HEK293 (cell line): ENCODE measurements around the gene PPP1R18.

Source experiments
- GLIS1 ChIP-seq: fragments of 450-650 bp; formaldehyde crosslinking; IDR thresholded peaks from 2 replicates; pipeline ENCODE4 v1.5.1; 2016; ENCODE audit warnings: missing biosample characterization, missing genetic modification characterization
- GLIS2 ChIP-seq: fragments of 450-650 bp; formaldehyde crosslinking; IDR thresholded peaks from 2 replicates; pipeline ENCODE4 v1.5.1; 2016; ENCODE audit warnings: missing biosample characterization, missing genetic modification characterization
- RBAK ChIP-seq: fragments of 450-650 bp; formaldehyde crosslinking; IDR thresholded peaks from 2 replicates; pipeline ENCODE4 v1.5.1; 2016; ENCODE audit warnings: missing biosample characterization, missing genetic modification characterization
- REPIN1 ChIP-seq: fragments of 450-650 bp; formaldehyde crosslinking; IDR thresholded peaks from 2 replicates; pipeline ENCODE4 v1.5.1; 2017; ENCODE audit warnings: missing biosample characterization, missing genetic modification characterization, low read depth
- SP2 ChIP-seq: fragments of 450-650 bp; formaldehyde crosslinking; IDR thresholded peaks from 2 replicates; pipeline ENCODE4 v1.5.1; 2016; ENCODE audit warnings: missing biosample characterization, missing genetic modification characterization
- WT1 ChIP-seq: fragments of 450-650 bp; formaldehyde crosslinking; IDR thresholded peaks from 2 replicates; pipeline ENCODE4 v1.5.1; 2016; ENCODE audit warnings: missing biosample characterization, missing genetic modification characterization
- ZBTB26 ChIP-seq: fragments of 450-650 bp; formaldehyde crosslinking; optimal IDR thresholded peaks from 2 replicates; pipeline ENCODE3; 2016; ENCODE audit warnings: missing biosample characterization, mild to moderate bottlenecking, missing genetic modification characterization
- ZBTB6 ChIP-seq: fragments of 450-650 bp; formaldehyde crosslinking; IDR thresholded peaks from 2 replicates; pipeline ENCODE4 v1.5.1; 2017; ENCODE audit warnings: missing biosample characterization, missing genetic modification characterization
- ZBTB7A ChIP-seq: fragments of 450-650 bp; formaldehyde crosslinking; IDR thresholded peaks from 2 replicates; pipeline ENCODE4 v1.5.1; 2016; ENCODE audit warnings: low read depth, missing biosample characterization, missing genetic modification characterization
- ZNF114 ChIP-seq: fragments of 450-650 bp; formaldehyde crosslinking; IDR thresholded peaks from 2 replicates; pipeline ENCODE4 v1.5.0; 2017; ENCODE audit warnings: missing biosample characterization, missing genetic modification characterization
- ZNF174 ChIP-seq: fragments of 450-650 bp; formaldehyde crosslinking; IDR thresholded peaks from 2 replicates; pipeline ENCODE4 v1.5.0; 2017; ENCODE audit warnings: missing biosample characterization, mild to moderate bottlenecking, missing genetic modification characterization
- ZNF2 ChIP-seq: fragments of 450-650 bp; formaldehyde crosslinking; IDR thresholded peaks from 2 replicates; pipeline ENCODE4 v1.5.1; 2016; ENCODE audit warnings: missing biosample characterization, missing genetic modification characterization
- ZNF248 ChIP-seq: fragments of 450-650 bp; formaldehyde crosslinking; IDR thresholded peaks from 2 replicates; pipeline ENCODE4 v1.5.1; 2017; ENCODE audit warnings: missing biosample characterization, missing genetic modification characterization
- ZNF324 ChIP-seq: fragments of 450-650 bp; formaldehyde crosslinking; IDR thresholded peaks from 2 replicates; pipeline ENCODE4 v1.5.1; 2016; ENCODE audit warnings: missing biosample characterization, missing genetic modification characterization
- ZNF335 ChIP-seq: fragments of 450-650 bp; formaldehyde crosslinking; conservative IDR thresholded peaks from 2 replicates; pipeline ENCODE4 v1.5.1; 2016; ENCODE audit warnings: missing biosample characterization, missing genetic modification characterization
- ZNF366 ChIP-seq: fragments of 450-650 bp; formaldehyde crosslinking; conservative IDR thresholded peaks from 2 replicates; pipeline ENCODE4 v1.5.1; 2016; ENCODE audit warnings: missing biosample characterization, missing genetic modification characterization
- ZNF433 ChIP-seq: fragments of 450-650 bp; formaldehyde crosslinking; IDR thresholded peaks from 2 replicates; pipeline ENCODE4 v1.5.1; 2016; ENCODE audit warnings: missing biosample characterization, missing genetic modification characterization, low read depth
- ZNF501 ChIP-seq: fragments of 450-650 bp; formaldehyde crosslinking; IDR thresholded peaks from 2 replicates; pipeline ENCODE4 v1.5.1; 2016; ENCODE audit warnings: missing biosample characterization, missing genetic modification characterization
- ZNF645 ChIP-seq: fragments of 450-650 bp; formaldehyde crosslinking; IDR thresholded peaks from 2 replicates; pipeline ENCODE4; 2016; ENCODE audit warnings: missing biosample characterization, missing genetic modification characterization
- ZNF658 ChIP-seq: fragments of 450-650 bp; formaldehyde crosslinking; IDR thresholded peaks from 2 replicates; pipeline ENCODE4; 2016; ENCODE audit warnings: missing biosample characterization, missing genetic modification characterization
- ZNF670 ChIP-seq: fragments of 450-650 bp; formaldehyde crosslinking; IDR thresholded peaks from 2 replicates; pipeline ENCODE4 v1.5.1; 2016; ENCODE audit warnings: missing biosample characterization, missing genetic modification characterization, low read depth
- ZNF76 ChIP-seq: fragments of 450-650 bp; formaldehyde crosslinking; IDR thresholded peaks from 2 replicates; pipeline ENCODE4; 2016; ENCODE audit warnings: low read depth, missing biosample characterization, missing genetic modification characterization, borderline replicate concordance
- ZNF785 ChIP-seq: fragments of 450-650 bp; formaldehyde crosslinking; IDR thresholded peaks from 2 replicates; pipeline ENCODE4 v1.5.1; 2016; ENCODE audit warnings: missing biosample characterization, missing genetic modification characterization
- ZNF843 ChIP-seq: fragments of 450-650 bp; formaldehyde crosslinking; IDR thresholded peaks from 2 replicates; pipeline ENCODE4 v1.5.1; 2016; ENCODE audit warnings: missing biosample characterization, missing genetic modification characterization
- ZSCAN23 ChIP-seq: fragments of 450-650 bp; formaldehyde crosslinking; IDR thresholded peaks from 2 replicates; pipeline ENCODE4 v1.5.1; 2016; ENCODE audit warnings: missing biosample characterization, missing genetic modification characterization
- ZSCAN5A ChIP-seq: fragments of 450-650 bp; formaldehyde crosslinking; IDR thresholded peaks from 2 replicates; pipeline ENCODE4 v1.5.1; 2016; ENCODE audit warnings: missing biosample characterization, missing genetic modification characterization
- TF ChIP-seq, protein P1 (sequence below): fragments of 450-650 bp; formaldehyde crosslinking; IDR thresholded peaks from 2 replicates; pipeline ENCODE4 v1.5.1; 2016; ENCODE audit warnings: missing biosample characterization, missing genetic modification characterization
- TF ChIP-seq, protein P2 (sequence below): fragments of 450-650 bp; formaldehyde crosslinking; IDR thresholded peaks from 2 replicates; pipeline ENCODE4 v1.5.1; 2016; ENCODE audit warnings: missing biosample characterization, missing genetic modification characterization

PPP1R18 gene

DNA sequence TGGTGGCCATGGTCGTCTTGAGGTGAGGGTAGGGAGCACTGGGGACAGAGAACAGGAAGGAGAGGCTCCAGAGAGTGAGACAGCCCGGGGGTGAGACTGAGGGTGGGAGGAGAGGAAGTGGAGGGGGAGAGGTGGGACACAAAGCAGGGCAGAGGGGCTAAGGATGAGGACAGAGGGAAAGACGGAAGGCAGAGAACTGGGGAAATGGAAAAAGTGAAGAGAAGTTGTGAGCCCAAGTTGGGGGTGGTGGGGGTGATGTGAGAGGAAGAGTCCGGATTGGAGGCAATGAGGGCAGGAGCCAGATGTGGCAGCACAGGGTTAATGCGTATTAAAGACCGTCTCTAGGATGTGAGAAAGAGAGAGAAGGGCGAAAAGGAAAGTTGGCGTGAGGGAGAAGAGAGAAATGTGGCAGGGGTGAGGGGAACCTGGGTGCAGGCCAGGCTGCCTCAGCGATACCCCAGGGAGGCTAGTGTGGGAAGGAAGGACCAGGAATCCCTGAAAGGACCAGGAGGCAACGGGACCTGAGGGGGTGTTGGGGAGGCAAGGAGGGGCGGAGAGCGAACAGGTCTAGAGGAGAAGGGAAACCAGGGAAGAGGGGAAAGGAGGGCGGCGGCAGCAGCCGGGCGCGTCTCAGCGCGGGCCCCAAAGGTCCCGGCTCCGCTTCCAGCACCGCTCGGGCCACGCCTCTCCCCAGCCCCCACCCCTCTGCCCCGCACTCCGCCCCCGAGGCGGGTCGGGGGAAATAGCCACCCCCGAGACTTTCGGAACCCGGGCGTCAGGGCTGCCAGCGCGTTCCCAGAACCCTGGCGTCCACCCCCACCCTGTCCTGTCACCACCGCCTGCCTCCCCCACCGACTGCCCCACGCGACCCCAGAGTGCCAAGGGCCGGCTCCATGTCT, at the start of gene PPP1R18 (continued):
- TF ChIP-seq GLIS2 (tag by site-specific recombination) (peak; percentile 52; the same call in 1 of the 2 replicates), ZNF785 (tag by site-specific recombination) (no peak), GLIS1 (no peak; the same call in 1 of the 2 replicates), ZNF645 (peak; percentile 53; the same call in 1 of the 2 replicates), ZBTB26 (tag by site-specific recombination) (peak; percentile 51), ZNF114 (no peak), SP2 (tag by site-specific recombination) (peak; percentile 4), ZSCAN5A (tag by site-specific recombination) (no peak; the same call in 1 of the 2 replicates), ZBTB7A (tag by site-specific recombination) (peak; percentile 46; the same call in 1 of the 2 replicates), ZNF248 (no peak), ZNF335 (tag by site-specific recombination) (peak; percentile 60), ZNF324 (no peak), ZNF658 (tag by site-specific recombination) (no peak), ZNF670 (no peak), REPIN1 (tag by site-specific recombination) (no peak), RBAK (tag by site-specific recombination) (no peak), ZNF433 (tag by site-specific recombination) (0 out of 2 replicates have a peak, but pooled peaks have one; percentile 13), ZNF843 (no peak; the same call in 1 of the 2 replicates), ZNF501 (no peak), ZBTB6 (no peak; the same call in 1 of the 2 replicates), WT1 (tag by site-specific recombination) (no peak), ZNF366 (tag by site-specific recombination) (peak; percentile 84), ZNF76 (tag by site-specific recombination) (peak; percentile 91), ZNF174 (tag by site-specific recombination) (no peak), ZSCAN23 (no peak), ZNF2 (tag by site-specific recombination) (peak; percentile 26; the same call in 1 of the 2 replicates)
- TF ChIP-seq, protein P1, sequence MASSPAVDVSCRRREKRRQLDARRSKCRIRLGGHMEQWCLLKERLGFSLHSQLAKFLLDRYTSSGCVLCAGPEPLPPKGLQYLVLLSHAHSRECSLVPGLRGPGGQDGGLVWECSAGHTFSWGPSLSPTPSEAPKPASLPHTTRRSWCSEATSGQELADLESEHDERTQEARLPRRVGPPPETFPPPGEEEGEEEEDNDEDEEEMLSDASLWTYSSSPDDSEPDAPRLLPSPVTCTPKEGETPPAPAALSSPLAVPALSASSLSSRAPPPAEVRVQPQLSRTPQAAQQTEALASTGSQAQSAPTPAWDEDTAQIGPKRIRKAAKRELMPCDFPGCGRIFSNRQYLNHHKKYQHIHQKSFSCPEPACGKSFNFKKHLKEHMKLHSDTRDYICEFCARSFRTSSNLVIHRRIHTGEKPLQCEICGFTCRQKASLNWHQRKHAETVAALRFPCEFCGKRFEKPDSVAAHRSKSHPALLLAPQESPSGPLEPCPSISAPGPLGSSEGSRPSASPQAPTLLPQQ (tag by site-specific recombination) = peak; percentile 52; the same call in 1 of the 2 replicates
- TF ChIP-seq, protein P2, sequence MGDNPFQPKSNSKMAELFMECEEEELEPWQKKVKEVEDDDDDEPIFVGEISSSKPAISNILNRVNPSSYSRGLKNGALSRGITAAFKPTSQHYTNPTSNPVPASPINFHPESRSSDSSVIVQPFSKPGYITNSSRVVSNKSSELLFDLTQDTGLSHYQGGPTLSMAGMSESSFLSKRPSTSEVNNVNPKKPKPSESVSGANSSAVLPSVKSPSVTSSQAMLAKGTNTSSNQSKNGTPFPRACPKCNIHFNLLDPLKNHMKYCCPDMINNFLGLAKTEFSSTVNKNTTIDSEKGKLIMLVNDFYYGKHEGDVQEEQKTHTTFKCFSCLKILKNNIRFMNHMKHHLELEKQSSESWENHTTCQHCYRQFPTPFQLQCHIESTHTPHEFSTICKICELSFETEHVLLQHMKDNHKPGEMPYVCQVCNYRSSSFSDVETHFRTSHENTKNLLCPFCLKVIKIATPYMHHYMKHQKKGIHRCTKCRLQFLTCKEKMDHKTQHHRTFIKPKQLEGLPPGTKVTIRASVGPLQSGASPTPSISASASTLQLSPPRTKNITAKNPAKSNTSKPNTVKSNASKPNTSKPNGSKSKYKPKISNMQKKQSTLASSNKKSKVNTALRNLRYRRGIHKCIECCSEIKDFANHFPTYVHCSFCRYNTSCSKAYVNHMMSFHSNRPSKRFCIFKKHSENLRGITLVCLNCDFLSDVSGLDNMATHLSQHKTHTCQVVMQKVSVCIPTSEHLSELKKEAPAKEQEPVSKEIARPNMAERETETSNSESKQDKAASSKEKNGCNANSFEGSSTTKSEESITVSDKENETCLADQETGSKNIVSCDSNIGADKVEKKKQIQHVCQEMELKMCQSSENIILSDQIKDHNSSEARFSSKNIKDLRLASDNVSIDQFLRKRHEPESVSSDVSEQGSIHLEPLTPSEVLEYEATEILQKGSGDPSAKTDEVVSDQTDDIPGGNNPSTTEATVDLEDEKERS (tag by site-specific recombination) = no peak
